GM18861 (cell line): ENCODE data around the gene RBM47.
A peak's percentile ranks its signal among the peaks of the same experiment; 100 is the strongest.
"Not testable (repeated sequence)": the region's sequence is repeated elsewhere in the genome, so short reads cannot be mapped to it uniquely, and the experiment has no call there.

ENCODE experiments used
- ATAC-seq: cut with Tn5 transposase; IDR thresholded peaks from one replicate; pipeline ENCODE4 v1.9.1; 2021; ENCODE audit not compliant: unreplicated experiment

Gene RBM47

GRCh38 chr4:40629401-40630334, at the start of gene RBM47:
Gene RBM47 (minus strand): TSS chr4:40629864. CDS start chr4:40438893, 190,971 bp downstream.
- ATAC-seq, result peak; percentile 34

- no peak for ATAC-seq
Measured at GRCh38 chr4:40678421-40678820, 48.8 kb upstream of the RBM47 start.

GRCh38 chr4:40675166-40675565, 45.5 kb upstream of the RBM47 start:
- ATAC-seq, result no peak

- peak; percentile 83 for ATAC-seq
Measured at GRCh38 chr4:40672528-40673522, 43.2 kb upstream of the RBM47 start.

GRCh38 chr4:40669504-40669903, 39.8 kb upstream of the RBM47 start:
- ATAC-seq, result no peak

GRCh38 chr4:40665842-40666241, 36.2 kb upstream of the RBM47 start:
- ATAC-seq, result no peak

GRCh38 chr4:40662962-40663604, 33.4 kb upstream of the RBM47 start:
- peak; percentile 67 for ATAC-seq

- no peak for ATAC-seq
Measured at GRCh38 chr4:40661803-40662202, 32.1 kb upstream of the RBM47 start.

GRCh38 chr4:40656201-40656863, 26.7 kb upstream of the RBM47 start:
- ATAC-seq, result peak; percentile 86

- ATAC-seq, result no peak
Measured at GRCh38 chr4:40651280-40651679, 21.6 kb upstream of the RBM47 start.

- ATAC-seq, result no peak
Measured at GRCh38 chr4:40649321-40649720, 19.7 kb upstream of the RBM47 start.

GRCh38 chr4:40648742-40649281, 19.1 kb upstream of the RBM47 start:
- no peak for ATAC-seq

GRCh38 chr4:40648131-40648530, 18.5 kb upstream of the RBM47 start:
- ATAC-seq, result no peak

GRCh38 chr4:40645586-40645985, 15.9 kb upstream of the RBM47 start:
- no peak for ATAC-seq

GRCh38 chr4:40632080-40632479, 2.4 kb upstream of the RBM47 start:
- no peak for ATAC-seq

GRCh38 chr4:40630335-40631021, 814 bp upstream of the RBM47 start:
- ATAC-seq, result peak; percentile 47

GRCh38 chr4:40628888-40629287, 776 bp downstream of the RBM47 start:
- ATAC-seq, result no peak

- not testable (repeated sequence) for ATAC-seq
Measured at GRCh38 chr4:40628407-40628806, 1.3 kb downstream of the RBM47 start.

GRCh38 chr4:40627540-40627939, 2.1 kb downstream of the RBM47 start:
- no peak for ATAC-seq
